ENCODE results near the gene CPA5. TPM values are rescaled to one million over a fixed set of nuclear protein-coding genes. Genes with fewer than 3 reads are reported as not detected.

CPA5 gene, protein sequence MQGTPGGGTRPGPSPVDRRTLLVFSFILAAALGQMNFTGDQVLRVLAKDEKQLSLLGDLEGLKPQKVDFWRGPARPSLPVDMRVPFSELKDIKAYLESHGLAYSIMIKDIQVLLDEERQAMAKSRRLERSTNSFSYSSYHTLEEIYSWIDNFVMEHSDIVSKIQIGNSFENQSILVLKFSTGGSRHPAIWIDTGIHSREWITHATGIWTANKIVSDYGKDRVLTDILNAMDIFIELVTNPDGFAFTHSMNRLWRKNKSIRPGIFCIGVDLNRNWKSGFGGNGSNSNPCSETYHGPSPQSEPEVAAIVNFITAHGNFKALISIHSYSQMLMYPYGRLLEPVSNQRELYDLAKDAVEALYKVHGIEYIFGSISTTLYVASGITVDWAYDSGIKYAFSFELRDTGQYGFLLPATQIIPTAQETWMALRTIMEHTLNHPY
- total RNA-seq (2014; rRNA removed; shearing (Covaris generic)) (not detected in 2 replicates), total RNA-seq (2022) (not detected in 2 replicates), Bru-seq, nascent RNA (not detected), BruChase-seq, experiment 1, labeled RNA remaining after a 6-hour chase (not detected), BruChase-seq, experiment 2, labeled RNA remaining after a 2-hour chase (not detected)
- long read RNA-seq = 0 reads

DNA sequence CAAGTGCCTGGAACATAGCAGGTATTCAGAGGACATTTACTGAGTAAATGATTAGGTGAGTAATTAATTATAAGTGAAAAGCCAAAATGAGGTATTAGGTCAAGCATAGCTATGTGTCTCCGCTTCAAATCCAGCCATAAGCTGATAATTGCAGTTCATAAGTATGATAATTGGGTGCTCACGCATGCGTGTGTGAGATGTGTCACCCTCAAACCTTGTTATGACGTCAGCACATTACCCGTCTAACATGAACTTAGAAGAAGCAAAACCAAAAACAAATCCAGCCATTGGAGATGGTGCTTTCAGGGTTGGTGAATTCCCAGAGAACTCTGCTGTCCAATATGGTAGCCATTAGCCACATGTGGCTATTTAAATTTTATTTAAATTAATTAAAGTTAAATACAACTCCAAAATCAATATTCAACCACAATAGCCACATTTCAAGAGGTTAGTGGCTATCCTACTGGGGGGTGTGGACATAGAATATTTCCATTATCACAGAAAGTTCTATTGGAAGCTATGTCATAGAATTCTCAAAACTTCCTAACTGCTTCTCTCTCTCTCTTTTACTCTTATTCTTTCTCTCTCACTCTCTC is at the start of gene CPA5:
Gene CPA5, plus strand, starts transcription at position 546 of the 596 bp plus-strand sequence. CDS start 1,670 bp downstream, outside the sequence.
- H3K27ac ChIP-seq (ENCODE audit: low read depth, low read length, poor library complexity, severe bottlenecking) = no peak within 1 kb of the TSS
- H3K36me3 ChIP-seq (ENCODE audit: insufficient read depth, low read length) = no peaks in the 10 kb centered on the region
- no peaks in the 10 kb centered on the region for H3K9me3 ChIP-seq (ENCODE audit: low read length)
- no TSS peak for BruUV-seq (replicated peaks)
- ChIA-PET POLR2A (interaction anchor here (0.5 to 1.3 kb wide), 4 partner anchors 11 to 129 kb away, joined by 3 to 4 read pairs (median 4); no protein-coding TSS in a partner anchor), CTCF (ENCODE audit: unreplicated experiment) (no interaction called here)
- intact Hi-C loops (cut with micrococcal nuclease; ENCODE audit: unreplicated experiment) = no loop called here
- H3K9me2 ChIP-seq (ENCODE audit: insufficient read depth, low read length) = no peaks in the 10 kb centered on the region
- H4K20me1 ChIP-seq (ENCODE audit: insufficient read depth, low read length) = no peaks in the 10 kb centered on the region
- H3K4me1 ChIP-seq (ENCODE audit: insufficient read depth, low read length, poor library complexity, severe bottlenecking) = no peaks in the 10 kb centered on the region
- no peak within 1 kb of the TSS for H3K4me2 ChIP-seq (ENCODE audit: low read length)
- DNase-seq (ENCODE audit: low spot score) = no peak
- H3K79me2 ChIP-seq (ENCODE audit: insufficient read depth, low read depth, low read length) = no peaks in the 10 kb centered on the region
- TF ChIP-seq EZH2phosphoT487 (IDR thresholded peaks at IDR 0.05; ENCODE audit: borderline replicate concordance, low read depth, low read length) = no peak
- TF ChIP-seq, protein P1, sequence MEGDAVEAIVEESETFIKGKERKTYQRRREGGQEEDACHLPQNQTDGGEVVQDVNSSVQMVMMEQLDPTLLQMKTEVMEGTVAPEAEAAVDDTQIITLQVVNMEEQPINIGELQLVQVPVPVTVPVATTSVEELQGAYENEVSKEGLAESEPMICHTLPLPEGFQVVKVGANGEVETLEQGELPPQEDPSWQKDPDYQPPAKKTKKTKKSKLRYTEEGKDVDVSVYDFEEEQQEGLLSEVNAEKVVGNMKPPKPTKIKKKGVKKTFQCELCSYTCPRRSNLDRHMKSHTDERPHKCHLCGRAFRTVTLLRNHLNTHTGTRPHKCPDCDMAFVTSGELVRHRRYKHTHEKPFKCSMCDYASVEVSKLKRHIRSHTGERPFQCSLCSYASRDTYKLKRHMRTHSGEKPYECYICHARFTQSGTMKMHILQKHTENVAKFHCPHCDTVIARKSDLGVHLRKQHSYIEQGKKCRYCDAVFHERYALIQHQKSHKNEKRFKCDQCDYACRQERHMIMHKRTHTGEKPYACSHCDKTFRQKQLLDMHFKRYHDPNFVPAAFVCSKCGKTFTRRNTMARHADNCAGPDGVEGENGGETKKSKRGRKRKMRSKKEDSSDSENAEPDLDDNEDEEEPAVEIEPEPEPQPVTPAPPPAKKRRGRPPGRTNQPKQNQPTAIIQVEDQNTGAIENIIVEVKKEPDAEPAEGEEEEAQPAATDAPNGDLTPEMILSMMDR (conservative IDR thresholded peaks at IDR 0.05; ENCODE audit: low read length) = no peak
- H2AFZ ChIP-seq (ENCODE audit: low read length) = no peak within 1 kb of the TSS
- H3K4me3 ChIP-seq (ENCODE audit: low read depth, low read length, poor library complexity, severe bottlenecking) = no peak within 1 kb of the TSS

DNA sequence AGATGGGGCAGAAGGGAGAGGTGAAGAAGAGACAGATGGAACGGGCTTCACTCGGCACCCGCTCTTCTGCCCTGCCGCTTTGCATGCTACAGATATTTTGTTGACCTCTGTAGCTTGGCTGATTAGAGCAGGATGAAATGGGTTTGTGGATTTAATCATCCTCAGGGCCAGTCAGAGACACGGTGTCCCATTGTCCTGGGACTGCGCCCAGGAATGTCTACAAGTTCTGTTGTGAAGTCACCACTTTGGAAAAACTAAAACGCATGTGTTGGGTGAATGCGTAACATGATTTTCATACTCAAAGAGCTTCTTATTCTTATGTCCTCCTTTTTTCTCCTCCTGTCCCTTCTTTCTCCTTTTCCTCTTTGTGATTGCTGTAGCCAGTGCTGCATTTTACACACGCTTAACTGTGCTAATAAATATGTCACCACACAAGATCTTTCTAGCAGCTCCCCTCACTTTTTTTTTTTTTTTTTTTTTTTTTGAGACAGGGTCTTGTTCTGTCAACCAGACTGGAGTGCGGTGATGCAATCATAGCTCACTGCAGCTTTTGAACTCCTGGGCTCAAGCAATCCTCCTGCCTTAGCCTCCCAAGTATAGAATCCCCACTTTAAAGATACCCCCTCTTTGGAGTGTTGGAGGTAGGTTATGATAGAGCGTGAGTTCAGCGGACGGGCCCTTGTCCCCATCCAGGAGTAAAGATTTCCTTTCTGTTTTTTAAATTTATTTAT is 48.2 kb upstream of the CPA5 start:
- intact Hi-C loops (cut with micrococcal nuclease; ENCODE audit: unreplicated experiment) = no loop called here
- H3K4me1 ChIP-seq (ENCODE audit: insufficient read depth, low read length, poor library complexity, severe bottlenecking) = no peaks in the 10 kb centered on the region
- no peak overlapping the region for H3K4me3 ChIP-seq (ENCODE audit: low read depth, low read length, poor library complexity, severe bottlenecking)
- no peak for DNase-seq (ENCODE audit: low spot score)
- BruUV-seq (replicated peaks) = no TSS peak
- no peaks in the 10 kb centered on the region for H3K9me3 ChIP-seq (ENCODE audit: low read length)
- H2AFZ ChIP-seq (ENCODE audit: low read length) = no peak overlapping the region
- no peak overlapping the region for H3K4me2 ChIP-seq (ENCODE audit: low read length)
- ChIA-PET POLR2A (interaction anchor here (0.6 kb wide), 1 partner anchor 60 kb away, joined by 3 read pairs; no protein-coding TSS in a partner anchor), CTCF (ENCODE audit: unreplicated experiment) (no interaction called here)
- H3K36me3 ChIP-seq (ENCODE audit: insufficient read depth, low read length) = no peaks in the 10 kb centered on the region
- H3K27ac ChIP-seq (ENCODE audit: low read depth, low read length, poor library complexity, severe bottlenecking) = no peak overlapping the region
- H4K20me1 ChIP-seq (ENCODE audit: insufficient read depth, low read length) = no peaks in the 10 kb centered on the region
- TF ChIP-seq EZH2phosphoT487 (IDR thresholded peaks at IDR 0.05; ENCODE audit: borderline replicate concordance, low read depth, low read length) = no peak
- TF ChIP-seq, protein P1 (conservative IDR thresholded peaks at IDR 0.05; ENCODE audit: low read length) = no peak
- H3K79me2 ChIP-seq (ENCODE audit: insufficient read depth, low read depth, low read length) = no peaks in the 10 kb centered on the region
- no peaks in the 10 kb centered on the region for H3K9me2 ChIP-seq (ENCODE audit: insufficient read depth, low read length)

Data from OCI-LY7 (cell line).